Fibroblast of villous mesenchyme (primary cell): ENCODE data around the gene UCHL5. TPM values are rescaled to one million over a fixed set of nuclear protein-coding genes. Genes with fewer than 3 reads are reported as not detected.

Source experiments
- DNase-seq: peaks from one replicate; pipeline ENCODE4 v3.0.0-alpha.2; 2010; ENCODE audit warnings: low read depth
- H3K4me3 ChIP-seq: 2 replicates; pipeline ENCODE4 v1.5.1; 2011; ENCODE audit warnings: low read depth, mild to moderate bottlenecking, low read length
- CTCF ChIP-seq: IDR thresholded peaks from 2 replicates; pipeline ENCODE4 v1.5.1; 2012; ENCODE audit warnings: low read depth, mild to moderate bottlenecking, low read length; ENCODE audit not compliant: insufficient read depth
- small RNA-seq: library from RNA; depleted of rRNA; stranded (forward); fragments of <200 nt; gene quantifications from one replicate; pipeline ENCODE3, GENCODE V24; 2012
- total RNA-seq: library from RNA; depleted of rRNA; stranded (reverse); fragments of >200 nt; gene quantifications from 2 replicates; pipeline ENCODE4 v1.2.3, GENCODE V29; 2012

UCHL5 gene
- total RNA-seq, 1 donor, result 25.5 TPM

- no peak for TF ChIP-seq CTCF
- DNase-seq, result no peak
Measured at GRCh38 chr1:192967901-192968300, 91.3 kb downstream of the UCHL5 start.

GRCh38 chr1:192967211-192967877 lies 91.8 kb downstream of the UCHL5 start:
- no peak for DNase-seq
- no peak overlapping the region for H3K4me3 ChIP-seq
- TF ChIP-seq CTCF, result no peak

More at GRCh38 chr1:192967901-192968300, 91.3 kb downstream of the UCHL5 start:
- H3K4me3 ChIP-seq, result no peak overlapping the region

GRCh38 chr1:192966073-192966472 lies 93.1 kb downstream of the UCHL5 start:
- TF ChIP-seq CTCF, result no peak
- H3K4me3 ChIP-seq, result no peak overlapping the region

GRCh38 chr1:192962901-192963300 lies 96.3 kb downstream of the UCHL5 start:
- no peak overlapping the region for H3K4me3 ChIP-seq
- TF ChIP-seq CTCF, result no peak
- no peak for DNase-seq

More at GRCh38 chr1:192966073-192966472, 93.1 kb downstream of the UCHL5 start:
- no peak for DNase-seq

Small RNAs within 50 kb of the gene (small RNA-seq; reads per million reads assigned to genes)
- gene SCARNA18B, result 3.2 reads per million, percentile 70 among the genes with 10 or more reads in this experiment

Other genes with a start within 250 kb of the UCHL5 start
- 194 and 226 TPM in 2 replicates for gene RO60, start 252 bp upstream of the UCHL5 start, total RNA-seq
- 5.8 and 7.8 TPM in 2 replicates for gene GLRX2, start 46.1 kb upstream of the UCHL5 start, total RNA-seq
- gene CDC73, start 62.7 kb upstream of the UCHL5 start, total RNA-seq, result 24.5 and 40.2 TPM in 2 replicates
- gene B3GALT2, start 127.3 kb upstream of the UCHL5 start, total RNA-seq, result 12.9 and 32.8 TPM in 2 replicates